ENCODE data around the gene PKIG. TPM values are rescaled to one million over a fixed set of nuclear protein-coding genes. Genes with fewer than 3 reads are reported as not detected.

The PKIG gene
- total RNA-seq, 4 donors from 2014 or later, result 17.2 to 40.8 (median 32.0) TPM

GRCh38 chr20:44624743-44625271 lies 42.4 kb downstream of the PKIG start:
- H3K27me3 ChIP-seq, result no peaks in the 10 kb centered on the region
- DNase-seq (ENCODE audit: low spot score in 2 of 2), result no peak
- no peak overlapping the region for H3K4me3 ChIP-seq
- peaks cover 47% of the 10 kb centered on the region for H3K36me3 ChIP-seq
- no peaks in the 10 kb centered on the region for H3K4me1 ChIP-seq
- TF ChIP-seq POLR2A (IDR thresholded peaks at IDR 0.05), result no peak
- no peak for TF ChIP-seq EP300 (IDR thresholded peaks at IDR 0.05)
- TF ChIP-seq CTCF (IDR thresholded peaks at IDR 0.05), result no peak
- no peak for TF ChIP-seq POLR2AphosphoS5 (IDR thresholded peaks at IDR 0.05)
- WGBS, result 100% methylated on average over 6 of the region's 6 CpGs
- no peaks in the 10 kb centered on the region for H3K9me3 ChIP-seq
- no peak overlapping the region for H3K27ac ChIP-seq

GRCh38 chr20:44625361-44625760 lies 43.0 kb downstream of the PKIG start:
- H3K27me3 ChIP-seq, result no peaks in the 10 kb centered on the region
- no peak for TF ChIP-seq CTCF (IDR thresholded peaks at IDR 0.05)
- no peak for TF ChIP-seq POLR2A (IDR thresholded peaks at IDR 0.05)
- TF ChIP-seq EP300 (IDR thresholded peaks at IDR 0.05), result no peak
- no peak for TF ChIP-seq POLR2AphosphoS5 (IDR thresholded peaks at IDR 0.05)
- H3K4me3 ChIP-seq, result no peak overlapping the region
- no peaks in the 10 kb centered on the region for H3K4me1 ChIP-seq
- WGBS, result 97% methylated on average over 7 of the region's 8 CpGs
- DNase-seq (ENCODE audit: low spot score in 2 of 2), result no peak
- no peaks in the 10 kb centered on the region for H3K9me3 ChIP-seq
- H3K36me3 ChIP-seq, result peaks cover 41% of the 10 kb centered on the region
- H3K27ac ChIP-seq, result no peak overlapping the region

GRCh38 chr20:44626278-44626677 lies 43.9 kb downstream of the PKIG start:
- Histone ChIP-seq H3K9me3 (no peaks in the 10 kb centered on the region), H3K27ac (no peak overlapping the region), H3K27me3 (no peaks in the 10 kb centered on the region), H3K36me3 (peaks cover 33% of the 10 kb centered on the region), H3K4me1 (no peaks in the 10 kb centered on the region), H3K4me3 (no peak overlapping the region)
- WGBS, result 93% methylated on average over 7 of the region's 7 CpGs
- no peak for DNase-seq (ENCODE audit: low spot score in 2 of 2)
- TF ChIP-seq POLR2A (IDR thresholded peaks at IDR 0.05), result no peak
- TF ChIP-seq POLR2AphosphoS5 (IDR thresholded peaks at IDR 0.05), result no peak

GRCh38 chr20:44627364-44628010 lies 45.1 kb downstream of the PKIG start:
- TF ChIP-seq CTCF (IDR thresholded peaks at IDR 0.05) (no peak), POLR2A (IDR thresholded peaks at IDR 0.05) (no peak), POLR2AphosphoS5 (IDR thresholded peaks at IDR 0.05) (no peak), EP300 (IDR thresholded peaks at IDR 0.05) (no peak)
- WGBS, result 92% methylated on average over 13 of the region's 13 CpGs
- H3K27me3 ChIP-seq, result no peaks in the 10 kb centered on the region
- peaks cover 24% of the 10 kb centered on the region for H3K36me3 ChIP-seq
- no peak overlapping the region for H3K4me3 ChIP-seq
- H3K4me1 ChIP-seq, result no peaks in the 10 kb centered on the region
- H3K9me3 ChIP-seq, result no peaks in the 10 kb centered on the region
- no peak for DNase-seq (ENCODE audit: low spot score in 2 of 2)
- H3K27ac ChIP-seq, result no peak overlapping the region

- Histone ChIP-seq H3K27me3 (no peaks in the 10 kb centered on the region), H3K4me3 (no peak overlapping the region), H3K27ac (no peak overlapping the region), H3K9me3 (no peaks in the 10 kb centered on the region), H3K4me1 (no peaks in the 10 kb centered on the region), H3K36me3 (peaks cover 15% of the 10 kb centered on the region)
- no peak for DNase-seq (ENCODE audit: low spot score in 2 of 2)
- TF ChIP-seq POLR2A (IDR thresholded peaks at IDR 0.05) (no peak), EP300 (IDR thresholded peaks at IDR 0.05) (no peak), POLR2AphosphoS5 (IDR thresholded peaks at IDR 0.05) (no peak), CTCF (IDR thresholded peaks at IDR 0.05) (no peak)
- WGBS, result 97% methylated on average over 8 of the region's 9 CpGs
These were observed 46.6 kb downstream of the PKIG start for GRCh38 chr20:44629017-44629385.

Measured in suprapubic skin (tissue), 4 donors.